CD1c-positive myeloid dendritic cell (primary cell): Measurements from ENCODE around the gene SNX21.
"Not testable (repeated sequence)": the region's sequence is repeated elsewhere in the genome, so short reads cannot be mapped to it uniquely, and the experiment has no call there.

Source experiments
- DNase-seq: peaks from one replicate; pipeline ENCODE4 v3.0.0-alpha.2; 2016; ENCODE audit errors: extremely low spot score

Gene SNX21

GRCh38 chr20:45823949-45824835 is 9.4 kb upstream of the SNX21 start:
- DNase-seq, result peak; percentile 37

DNA sequence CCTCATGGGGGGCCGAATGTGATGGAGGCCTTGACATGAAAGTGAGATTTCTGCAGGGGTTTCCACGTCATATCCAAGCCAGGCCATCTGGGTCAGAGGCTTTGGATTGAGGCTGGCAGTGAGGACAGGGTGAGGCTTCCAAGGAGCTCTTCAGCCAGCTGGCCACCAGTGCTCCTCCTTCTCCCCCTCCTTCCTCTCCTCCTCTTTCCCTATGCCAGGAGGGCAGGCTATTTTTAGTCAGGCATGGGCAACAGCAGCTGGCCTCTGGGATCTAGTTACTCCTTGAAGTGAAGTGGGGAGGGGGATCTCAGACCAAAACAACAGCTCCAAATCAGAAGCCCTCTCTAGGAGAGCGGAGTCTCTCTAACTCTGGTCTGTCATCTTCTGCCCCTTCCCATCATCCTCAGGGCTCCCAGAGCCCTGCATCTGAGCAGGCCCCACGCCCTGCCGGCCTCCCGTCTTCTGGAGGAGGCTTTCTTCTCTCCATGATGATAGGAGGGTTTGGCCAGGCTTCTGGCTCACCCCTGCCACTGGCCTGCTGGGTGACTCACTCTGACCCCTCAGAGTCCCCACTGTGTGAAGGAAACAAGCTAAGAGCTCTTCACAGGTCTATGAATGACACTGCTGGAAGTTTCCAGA is 7.1 kb upstream of the SNX21 start:
- no peak for DNase-seq

DNA sequence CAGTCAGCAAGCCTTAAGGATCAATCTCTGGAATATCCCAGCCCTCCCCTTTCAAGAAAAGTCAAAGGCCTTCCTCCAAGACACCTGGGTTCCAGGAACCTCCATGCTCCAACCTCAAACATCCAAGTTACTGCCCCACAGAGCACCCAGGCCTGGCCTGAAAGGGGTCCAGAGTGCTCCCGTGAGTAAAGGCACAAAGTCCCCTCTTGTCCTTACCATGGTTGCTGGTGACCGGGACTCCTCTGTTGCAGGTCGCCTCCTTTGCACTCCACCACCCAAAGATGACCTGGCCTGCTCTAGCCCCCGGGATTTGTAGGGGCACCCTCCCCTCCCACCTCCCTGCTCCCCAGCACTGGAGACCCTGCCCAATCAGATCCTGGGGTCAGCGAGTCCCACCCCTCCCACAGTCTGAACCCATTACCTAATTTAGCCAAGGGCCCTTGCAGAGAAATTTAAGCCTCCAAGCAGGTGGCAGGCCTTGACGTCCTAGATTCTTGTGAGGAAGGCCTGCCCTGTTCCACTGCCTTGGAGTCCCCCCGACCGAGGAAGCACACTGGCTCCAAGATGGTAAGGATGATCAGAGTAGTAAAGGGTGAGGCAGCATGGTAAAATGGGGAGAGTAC is 6.5 kb upstream of the SNX21 start, which contains the start of gene TNNC2:
Gene TNNC2, minus strand, starts transcription at position 283 of the 623 bp plus-strand sequence. Its CDS starts 64 bp downstream, at position 219.
- DNase-seq, result no peak

DNA sequence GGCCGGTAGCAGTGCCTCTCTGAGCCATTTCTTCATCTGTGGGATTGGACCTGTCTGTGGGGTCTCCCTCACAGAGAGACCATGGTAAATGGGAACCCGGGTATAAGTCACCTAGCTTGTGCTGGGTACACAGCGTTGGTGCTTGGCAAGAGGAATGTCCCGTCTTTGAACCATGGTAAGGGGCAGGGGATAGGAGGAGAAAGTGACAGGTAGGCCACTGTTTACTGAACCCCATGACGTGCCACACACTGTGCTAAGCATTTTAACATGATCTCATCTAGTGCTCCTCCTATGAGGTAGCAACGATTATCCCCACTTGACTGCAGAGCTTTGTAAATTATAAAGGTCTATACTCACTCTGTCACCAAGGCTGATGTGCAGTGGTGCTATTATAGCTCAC is 5.9 kb upstream of the SNX21 start:
- no peak for DNase-seq

DNA sequence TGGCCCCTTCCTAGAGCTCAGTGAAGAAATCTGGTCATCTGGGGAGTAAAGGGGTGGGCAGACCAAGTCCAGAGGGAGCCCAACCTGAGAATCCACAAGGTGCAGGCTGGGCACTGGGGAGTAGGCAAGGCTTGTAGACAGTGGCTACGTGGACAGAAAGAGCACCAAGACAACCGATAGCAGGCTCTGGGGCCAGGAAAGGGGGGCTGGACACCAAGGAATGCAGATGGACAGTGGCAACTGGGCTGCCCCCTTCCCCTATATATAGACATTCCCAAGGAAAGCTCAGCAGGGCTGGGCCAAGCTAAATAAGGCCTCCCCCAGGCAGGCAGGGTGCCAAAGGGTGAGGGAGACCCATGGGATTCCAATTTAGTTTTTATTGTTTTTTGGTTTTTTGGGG is 5.0 kb upstream of the SNX21 start:
- no peak for DNase-seq

DNA sequence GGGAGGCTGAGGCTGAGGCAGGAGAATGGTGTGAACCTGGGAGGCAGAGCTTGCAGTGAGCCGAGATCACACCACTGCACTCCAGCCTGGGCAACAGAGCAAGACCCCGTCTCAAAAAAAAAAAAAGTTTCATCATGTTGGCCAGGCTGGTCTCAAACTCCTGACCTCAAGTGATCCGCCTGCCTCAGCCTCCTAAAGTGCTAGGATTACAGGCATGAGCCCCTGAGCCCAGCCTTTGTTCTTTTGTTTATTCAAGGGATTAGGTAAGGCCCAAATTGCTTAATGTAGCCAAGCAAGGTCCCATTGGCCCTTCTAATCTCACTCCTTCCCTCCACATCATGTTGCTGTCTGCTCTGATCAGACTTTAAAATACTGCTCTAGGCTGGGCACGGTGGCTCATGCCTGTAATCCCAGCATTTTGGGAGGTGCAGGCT is 3.9 kb upstream of the SNX21 start:
- DNase-seq, result not testable (repeated sequence)

GRCh38 chr20:45832619-45833018 is 980 bp upstream of the SNX21 start:
- no peak for DNase-seq

DNA sequence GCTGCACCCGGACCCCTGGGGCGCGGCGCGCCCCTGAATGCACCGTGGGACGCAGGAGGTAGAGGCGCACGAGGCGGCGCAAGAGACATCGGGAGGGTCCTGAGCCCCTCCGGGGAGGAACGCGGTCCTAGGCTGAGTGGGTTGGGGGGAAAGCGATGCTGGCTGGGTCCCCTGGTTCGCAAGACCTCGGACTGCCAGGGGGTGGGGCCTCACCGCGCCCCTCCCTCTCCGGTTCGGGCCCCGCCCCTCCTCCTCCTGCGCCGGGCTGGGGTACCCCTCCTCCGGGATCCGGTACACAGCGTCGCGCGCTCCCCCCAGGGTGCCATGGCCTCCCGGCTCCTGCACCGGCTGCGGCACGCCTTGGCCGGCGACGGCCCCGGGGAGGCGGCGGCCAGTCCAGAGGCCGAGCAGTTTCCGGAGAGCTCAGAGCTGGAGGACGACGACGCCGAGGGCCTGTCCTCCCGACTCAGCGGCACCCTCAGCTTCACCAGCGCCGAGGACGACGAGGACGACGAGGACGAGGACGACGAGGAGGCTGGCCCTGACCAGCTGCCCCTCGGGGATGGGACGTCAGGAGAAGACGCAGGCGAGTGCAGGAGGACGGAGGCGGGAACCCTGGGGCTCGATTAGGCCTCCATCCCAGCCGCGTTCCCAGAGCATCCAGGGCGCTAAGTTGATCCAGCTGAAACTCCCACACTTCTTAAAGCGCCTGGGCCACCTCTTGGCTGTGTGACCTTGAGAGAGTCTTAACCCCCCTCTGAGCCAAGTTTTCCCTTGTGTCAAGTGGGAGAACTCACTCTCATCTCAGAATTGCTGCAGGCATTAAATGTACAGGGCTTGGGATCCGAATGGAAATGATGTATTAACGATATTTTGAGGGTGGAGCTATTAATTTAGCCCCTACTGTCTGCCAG is 541 bp downstream of the SNX21 start:
- DNase-seq, result no peak

DNA sequence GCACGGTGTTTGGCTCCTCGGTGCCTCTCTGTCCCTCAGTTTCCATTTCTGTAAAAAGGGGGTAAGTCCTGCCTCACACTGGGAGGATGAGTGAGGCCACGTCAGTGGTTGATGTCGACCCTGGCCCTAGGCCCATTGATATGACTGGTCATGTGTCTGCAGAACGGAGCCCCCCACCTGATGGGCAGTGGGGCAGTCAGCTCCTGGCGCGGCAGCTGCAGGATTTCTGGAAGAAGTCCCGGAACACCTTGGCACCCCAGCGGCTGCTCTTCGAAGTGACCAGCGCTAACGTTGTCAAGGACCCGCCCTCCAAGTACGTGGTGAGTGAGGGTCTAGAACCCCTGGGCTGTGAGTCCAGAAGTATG is 1.2 kb downstream of the SNX21 start:
- no peak for DNase-seq

- DNase-seq, result peak; percentile 67
These were observed 1.7 kb downstream of the SNX21 start for GRCh38 chr20:45835329-45835765.

DNA sequence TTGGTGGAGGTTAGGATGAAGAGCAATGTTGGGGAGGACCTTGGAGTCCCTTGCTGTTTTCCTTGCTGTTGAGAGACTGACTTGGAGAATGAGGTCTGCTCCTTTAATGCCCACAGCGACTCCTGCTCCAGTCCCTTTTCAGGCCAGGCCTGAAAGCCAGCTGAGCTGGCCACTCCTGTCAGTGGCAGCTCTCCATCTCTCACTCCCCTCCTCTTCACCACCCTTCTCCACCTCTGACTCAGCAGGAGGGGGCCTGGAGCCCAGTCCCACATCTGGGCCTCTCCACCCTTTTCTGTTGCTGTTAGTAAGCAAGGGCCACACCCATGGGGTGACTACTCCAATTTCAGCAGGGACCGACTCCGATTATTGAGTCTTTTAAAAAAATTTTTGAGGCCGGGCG is 2.2 kb downstream of the SNX21 start:
- DNase-seq, result no peak

DNA sequence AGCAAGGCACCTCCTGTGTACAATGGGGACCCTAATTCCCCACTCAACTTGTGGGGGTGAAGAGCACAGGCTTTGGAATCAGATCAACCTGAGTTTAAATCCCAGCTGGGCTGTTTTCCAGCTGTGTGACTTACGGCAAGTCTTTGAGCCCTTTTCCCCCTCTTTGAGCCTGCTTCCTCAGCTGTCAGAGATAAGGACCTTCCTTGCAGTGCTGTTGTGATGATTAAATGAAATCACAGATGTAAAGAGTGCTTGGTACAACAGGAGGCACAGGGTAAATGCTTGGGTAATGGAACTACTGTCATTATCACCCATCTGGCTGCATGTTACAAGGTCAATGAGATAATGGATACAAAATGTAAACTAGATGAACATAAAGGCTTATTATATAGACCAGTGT is 3.2 kb downstream of the SNX21 start:
- no peak for DNase-seq

- DNase-seq, result no peak
These were observed 7.2 kb downstream of the SNX21 start for GRCh38 chr20:45840700-45841198.

DNA sequence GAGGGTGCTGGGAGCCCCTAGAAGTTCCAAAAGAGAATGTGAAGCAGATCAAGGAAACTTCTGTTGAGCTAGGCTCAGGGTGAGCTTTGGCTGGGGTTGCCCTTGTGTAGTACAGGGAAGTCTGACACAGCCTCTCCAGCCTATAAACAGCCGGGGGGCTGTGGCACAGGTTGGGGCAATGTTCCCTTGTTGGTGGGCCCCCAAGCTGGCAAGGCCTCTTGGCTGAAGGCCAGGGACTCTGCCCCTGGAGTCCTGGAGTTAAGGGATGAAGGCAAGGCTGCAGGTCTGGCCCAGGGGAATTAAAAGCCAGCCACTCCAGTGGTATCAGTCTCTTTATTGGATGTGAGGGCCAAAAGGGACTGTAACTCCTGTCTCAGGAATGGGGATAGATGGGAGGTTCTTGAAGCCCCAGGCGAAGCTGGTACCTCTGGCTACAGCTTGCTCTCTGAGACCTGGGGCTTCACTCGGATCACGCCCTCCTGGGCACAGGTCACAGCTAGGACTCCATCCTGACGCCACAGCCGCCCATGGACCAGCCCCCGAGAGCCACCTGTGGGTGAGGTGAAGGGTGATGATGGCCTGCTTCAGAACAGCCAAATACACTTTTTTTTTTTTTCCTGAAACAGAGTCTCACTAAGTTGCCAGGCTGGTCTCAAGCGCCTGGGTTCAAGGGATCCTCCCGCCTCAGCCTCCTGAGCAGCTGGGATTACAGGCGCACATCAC is 8.0 kb downstream of the SNX21 start:
- no peak for DNase-seq

DNA sequence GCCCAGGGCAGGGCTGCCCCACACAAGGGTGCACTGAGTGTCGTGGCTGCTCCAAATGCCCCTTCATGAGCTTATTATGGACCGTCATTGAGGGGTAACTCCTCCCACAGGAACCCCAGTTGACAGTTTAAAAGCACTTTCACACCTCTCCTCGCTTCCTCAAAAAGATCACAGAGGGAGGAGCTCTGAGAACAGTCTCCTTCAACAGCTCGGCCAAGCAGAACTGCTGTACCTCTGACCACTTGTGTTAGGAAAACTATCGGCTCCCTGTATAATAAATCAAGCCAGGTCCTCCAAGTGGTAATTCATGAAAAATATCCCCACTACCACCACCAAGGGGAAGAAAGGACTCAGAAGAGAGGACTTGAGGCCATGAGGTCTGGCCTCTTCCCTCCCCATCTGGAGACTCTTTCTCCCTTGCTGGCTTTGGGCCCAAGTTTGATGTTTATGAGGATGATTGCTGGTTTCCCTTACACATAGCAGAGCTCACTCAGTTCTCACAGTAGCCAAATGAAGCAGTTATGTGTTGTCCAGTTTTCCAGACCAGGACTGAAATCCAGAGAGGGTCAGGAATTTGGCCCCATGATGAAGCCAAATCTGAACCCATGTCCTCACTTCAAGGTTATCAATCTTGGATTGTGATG is 8.7 kb downstream of the SNX21 start:
- DNase-seq, result peak; percentile 48

DNA sequence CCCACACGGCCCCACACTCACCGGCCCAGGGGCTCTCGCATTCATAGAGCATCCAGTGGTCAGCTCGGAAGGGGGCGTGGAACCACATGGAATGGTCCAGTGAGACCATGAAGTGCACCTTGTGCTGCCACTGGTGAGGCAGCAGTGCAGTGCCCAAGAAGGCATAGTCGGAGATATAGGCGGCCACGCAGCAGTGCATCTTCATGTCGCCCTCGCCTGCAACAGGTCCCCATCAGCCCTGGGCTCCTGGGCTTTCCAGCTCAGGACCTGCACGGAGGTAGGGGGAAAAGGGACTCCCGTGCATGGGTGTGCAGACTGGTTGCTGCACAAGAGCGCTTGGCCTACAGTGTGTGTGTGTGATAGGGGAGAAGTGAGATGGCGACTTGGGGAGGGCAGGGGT is 9.9 kb downstream of the SNX21 start:
- no peak for DNase-seq

GRCh38 chr20:45845452-45845851 is 11.9 kb downstream of the SNX21 start:
- no peak for DNase-seq

GRCh38 chr20:45848421-45848820 is 14.8 kb downstream of the SNX21 start:
- DNase-seq, result no peak

DNA sequence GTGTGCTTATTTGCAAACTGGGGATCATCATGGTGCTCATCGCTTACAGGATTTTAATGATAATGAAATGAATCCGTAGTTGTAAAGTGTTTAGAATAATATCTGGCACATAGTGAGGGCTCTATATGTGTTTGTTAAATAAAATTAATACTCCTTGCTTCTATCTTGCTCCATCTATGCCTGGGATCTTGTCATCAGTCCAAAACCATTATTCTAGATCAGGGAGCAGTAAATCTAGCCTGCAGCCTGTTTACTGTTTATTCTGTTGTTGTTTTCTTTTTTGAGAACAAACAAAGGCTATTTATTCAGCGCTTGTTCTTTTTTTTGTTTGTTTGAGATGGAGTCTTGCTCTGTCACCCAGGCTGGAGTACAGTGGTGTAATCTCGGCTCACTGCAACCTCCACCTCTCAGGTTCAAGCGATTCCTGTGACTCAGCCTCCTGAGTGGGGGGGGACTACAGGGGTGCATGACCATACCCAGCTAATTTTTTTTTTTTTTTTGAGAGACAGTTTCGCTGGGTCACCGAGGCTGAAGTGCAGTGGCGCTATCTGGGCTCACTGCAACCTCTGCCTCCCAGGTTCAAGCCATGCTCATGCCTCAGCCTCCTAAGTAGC is 15.5 kb downstream of the SNX21 start:
- no peak for DNase-seq

- no peak for DNase-seq
These were observed 16.6 kb downstream of the SNX21 start for GRCh38 chr20:45850238-45850637.
